Measurements from ENCODE around the gene DENND4C.
"Not testable (repeated sequence)": the region's sequence is repeated elsewhere in the genome, so short reads cannot be mapped to it uniquely, and the experiment has no call there.

The DENND4C gene

DNA sequence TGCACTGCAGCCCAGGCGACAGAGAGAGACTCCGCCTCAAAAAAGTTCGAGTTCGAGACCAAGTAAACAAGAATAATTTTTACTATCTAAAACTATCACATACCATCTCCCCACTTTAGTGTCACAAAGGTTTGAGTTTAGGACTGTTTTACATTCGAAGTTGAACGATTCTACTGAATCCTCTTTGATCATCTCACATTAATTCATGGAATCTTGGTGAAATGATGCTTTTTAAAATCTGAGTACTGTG, 150.3 kb downstream of the DENND4C start:
- no peak overlapping the region for H4K91ac ChIP-seq (ENCODE audit: low read depth, low read length, poor library complexity)

GRCh38 chr9:19381656-19382055, 151.2 kb downstream of the DENND4C start:
- H3K36me3 ChIP-seq (replicated peaks in 1 of 2; ENCODE audit: control insufficient read depth in 2 of 2, insufficient read depth in 2 of 2, low read length in 2 of 2): peaks cover 12 to 30% of the 10 kb centered on the region in 2 donors
- H3K27me3 ChIP-seq (ENCODE audit: control insufficient read depth in 3 of 3, insufficient read depth in 3 of 3, low read depth in 1 of 3, low read length in 3 of 3): no peaks in the 10 kb centered on the region
- H3K4me2 ChIP-seq (ENCODE audit: insufficient read depth, low read length, poor library complexity, severe bottlenecking): no peak overlapping the region
- H3K4me1 ChIP-seq (ENCODE audit: control insufficient read depth in 2 of 2, insufficient read depth in 1 of 2, low read depth in 1 of 2, low read length in 2 of 2): peaks cover 2 to 14% of the 10 kb centered on the region in 2 donors
- no peak overlapping the region for H3K27ac ChIP-seq (replicated peaks; ENCODE audit: low read length)
- H3K14ac ChIP-seq (ENCODE audit: low read length): no peak overlapping the region
- H3K79me1 ChIP-seq (ENCODE audit: low read depth, low read length): peaks cover 4% of the 10 kb centered on the region
- no peak overlapping the region for H3K4ac ChIP-seq (ENCODE audit: low read length)
- no peak overlapping the region for H2AK5ac ChIP-seq (ENCODE audit: low read depth, low read length)
- H2BK12ac ChIP-seq (ENCODE audit: low read length): no peak overlapping the region
- H3K18ac ChIP-seq (ENCODE audit: low read length): no peak overlapping the region
- H3K9ac ChIP-seq (ENCODE audit: low read depth, low read length, poor library complexity): no peak overlapping the region
- DNase-seq (ENCODE audit: low spot score): no peak
- H2BK5ac ChIP-seq (ENCODE audit: low read length): no peak overlapping the region
- no peak overlapping the region for H4K8ac ChIP-seq (ENCODE audit: low read depth, low read length)
- H3K23ac ChIP-seq (ENCODE audit: low read depth, low read length, poor library complexity): no peak overlapping the region
- WGBS, 2 donors (ENCODE audit: extremely low coverage in 2 of 2, insufficient read length in 2 of 2, insufficient replicate concordance in 1 of 2): no CpG with 5 or more reads among the region's 2 CpGs
- no peak overlapping the region for H4K91ac ChIP-seq (ENCODE audit: low read depth, low read length, poor library complexity)
- H3K9me3 ChIP-seq (replicated peaks in 1 of 2; ENCODE audit: control insufficient read depth in 2 of 2, insufficient read depth in 1 of 2, low read depth in 1 of 2, low read length in 2 of 2): no peaks in the 10 kb centered on the region
- H2AFZ ChIP-seq (ENCODE audit: low read length): no peak overlapping the region
- no peak overlapping the region for H2BK120ac ChIP-seq (ENCODE audit: low read depth, low read length)
- H3K4me3 ChIP-seq (ENCODE audit: low read length in 2 of 2): no peak overlapping the region
- no peak overlapping the region for H2BK15ac ChIP-seq (ENCODE audit: low read length)

More for the DNA sequence above, 150.3 kb downstream of the DENND4C start:
- Histone ChIP-seq H3K4me2 (ENCODE audit: insufficient read depth, low read length, poor library complexity, severe bottlenecking) (peak overlapping the region; percentile 41), H3K18ac (ENCODE audit: low read length) (peak overlapping the region; percentile 0), H3K9ac (ENCODE audit: low read depth, low read length, poor library complexity) (no peak overlapping the region), H3K27ac (replicated peaks; ENCODE audit: low read length) (no peak overlapping the region), H3K4me1 (ENCODE audit: control insufficient read depth in 2 of 2, insufficient read depth in 1 of 2, low read depth in 1 of 2, low read length in 2 of 2) (peaks cover 2 to 14% of the 10 kb centered on the region in 2 donors), H3K14ac (ENCODE audit: low read length) (no peak overlapping the region), H3K9me3 (replicated peaks in 1 of 2; ENCODE audit: control insufficient read depth in 2 of 2, insufficient read depth in 1 of 2, low read depth in 1 of 2, low read length in 2 of 2) (no peaks in the 10 kb centered on the region), H3K79me1 (ENCODE audit: low read depth, low read length) (peaks cover 4% of the 10 kb centered on the region), H2BK15ac (ENCODE audit: low read length) (no peak overlapping the region), H2BK120ac (ENCODE audit: low read depth, low read length) (no peak overlapping the region), H3K36me3 (replicated peaks in 1 of 2; ENCODE audit: control insufficient read depth in 2 of 2, insufficient read depth in 2 of 2, low read length in 2 of 2) (peaks cover 17 to 39% of the 10 kb centered on the region in 2 donors), H2AFZ (ENCODE audit: low read length) (peak overlapping the region; percentile 86), H3K23ac (ENCODE audit: low read depth, low read length, poor library complexity) (no peak overlapping the region), H3K27me3 (ENCODE audit: control insufficient read depth in 3 of 3, insufficient read depth in 3 of 3, low read depth in 1 of 3, low read length in 3 of 3) (no peaks in the 10 kb centered on the region), H3K4ac (ENCODE audit: low read length) (no peak overlapping the region), H4K8ac (ENCODE audit: low read depth, low read length) (no peak overlapping the region), H3K4me3 (ENCODE audit: low read length in 2 of 2) (peak overlapping the region; percentile 89 to 91), H2BK12ac (ENCODE audit: low read length) (no peak overlapping the region), H2AK5ac (ENCODE audit: low read depth, low read length) (no peak overlapping the region), H2BK5ac (ENCODE audit: low read length) (no peak overlapping the region)
- WGBS, 2 donors (ENCODE audit: extremely low coverage in 2 of 2, insufficient read length in 2 of 2, insufficient replicate concordance in 1 of 2): no CpG with 5 or more reads among the region's 6 CpGs
- no peak for DNase-seq (ENCODE audit: low spot score)

GRCh38 chr9:19385212-19385611, 154.7 kb downstream of the DENND4C start:
- not testable (repeated sequence) for H3K4ac ChIP-seq (ENCODE audit: low read length); H2BK5ac ChIP-seq (ENCODE audit: low read length); H3K79me1 ChIP-seq (ENCODE audit: low read depth, low read length); H2BK15ac ChIP-seq (ENCODE audit: low read length); H3K27ac ChIP-seq (replicated peaks; ENCODE audit: low read length); H2BK120ac ChIP-seq (ENCODE audit: low read depth, low read length); DNase-seq (ENCODE audit: low spot score); H3K9ac ChIP-seq (ENCODE audit: low read depth, low read length, poor library complexity); H3K4me3 ChIP-seq (ENCODE audit: low read length in 2 of 2); H2AFZ ChIP-seq (ENCODE audit: low read length); H2BK12ac ChIP-seq (ENCODE audit: low read length); H3K36me3 ChIP-seq (replicated peaks in 1 of 2; ENCODE audit: control insufficient read depth in 2 of 2, insufficient read depth in 2 of 2, low read length in 2 of 2); H3K18ac ChIP-seq (ENCODE audit: low read length); H3K4me1 ChIP-seq (ENCODE audit: control insufficient read depth in 2 of 2, insufficient read depth in 1 of 2, low read depth in 1 of 2, low read length in 2 of 2); H3K23ac ChIP-seq (ENCODE audit: low read depth, low read length, poor library complexity); H3K14ac ChIP-seq (ENCODE audit: low read length); H4K8ac ChIP-seq (ENCODE audit: low read depth, low read length); H4K91ac ChIP-seq (ENCODE audit: low read depth, low read length, poor library complexity); H3K4me2 ChIP-seq (ENCODE audit: insufficient read depth, low read length, poor library complexity, severe bottlenecking); H3K9me3 ChIP-seq (replicated peaks in 1 of 2; ENCODE audit: control insufficient read depth in 2 of 2, insufficient read depth in 1 of 2, low read depth in 1 of 2, low read length in 2 of 2); H3K27me3 ChIP-seq (ENCODE audit: control insufficient read depth in 3 of 3, insufficient read depth in 3 of 3, low read depth in 1 of 3, low read length in 3 of 3); H2AK5ac ChIP-seq (ENCODE audit: low read depth, low read length)
- WGBS, 2 donors (ENCODE audit: extremely low coverage in 2 of 2, insufficient read length in 2 of 2, insufficient replicate concordance in 1 of 2): no CpG with 5 or more reads among the region's 14 CpGs

DNA sequence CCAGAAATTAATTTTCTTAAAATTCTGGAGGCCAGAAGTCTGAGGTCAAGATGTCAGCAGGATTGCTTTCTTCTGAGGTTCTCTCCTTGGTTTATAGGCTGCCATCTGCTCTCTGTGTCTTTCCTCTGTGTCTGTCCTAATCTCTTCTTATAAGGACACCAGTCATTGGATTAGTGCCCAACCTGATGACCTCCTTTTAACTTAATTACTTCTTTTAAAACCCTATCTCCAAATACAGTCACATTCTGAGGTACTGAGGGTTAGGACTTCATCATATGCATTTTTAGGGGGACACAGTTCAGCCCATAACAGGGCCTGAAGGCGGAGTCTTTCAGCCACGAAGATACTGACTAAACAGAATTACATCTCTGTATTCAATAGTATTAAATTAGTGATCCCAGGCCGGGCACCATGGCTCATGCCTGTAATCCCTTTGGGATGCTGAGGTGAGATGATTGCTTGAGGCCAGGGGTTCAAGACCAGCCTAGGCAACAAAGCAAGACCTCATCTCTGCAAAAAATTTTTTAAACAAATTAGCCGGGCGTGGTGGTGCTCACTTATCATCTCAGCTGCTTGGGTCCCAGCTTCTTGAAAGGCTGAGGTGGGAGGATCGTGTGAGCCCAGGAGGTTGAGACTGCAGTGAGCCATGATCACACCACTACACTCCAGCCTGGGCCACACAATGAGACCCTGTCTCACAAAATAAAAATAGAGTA, 155.5 kb downstream of the DENND4C start:
- Histone ChIP-seq H3K4me2 (ENCODE audit: insufficient read depth, low read length, poor library complexity, severe bottlenecking) (no peak overlapping the region), H3K4ac (ENCODE audit: low read length) (no peak overlapping the region), H2BK120ac (ENCODE audit: low read depth, low read length) (no peak overlapping the region), H2BK5ac (ENCODE audit: low read length) (no peak overlapping the region), H3K18ac (ENCODE audit: low read length) (no peak overlapping the region), H3K14ac (ENCODE audit: low read length) (no peak overlapping the region), H3K27ac (replicated peaks; ENCODE audit: low read length) (no peak overlapping the region), H2BK15ac (ENCODE audit: low read length) (no peak overlapping the region), H4K8ac (ENCODE audit: low read depth, low read length) (no peak overlapping the region), H4K91ac (ENCODE audit: low read depth, low read length, poor library complexity) (no peak overlapping the region), H2AK5ac (ENCODE audit: low read depth, low read length) (no peak overlapping the region), H3K27me3 (ENCODE audit: control insufficient read depth in 3 of 3, insufficient read depth in 3 of 3, low read depth in 1 of 3, low read length in 3 of 3) (no peaks in the 10 kb centered on the region), H3K36me3 (replicated peaks in 1 of 2; ENCODE audit: control insufficient read depth in 2 of 2, insufficient read depth in 2 of 2, low read length in 2 of 2) (no peaks in the 10 kb centered on the region), H2AFZ (ENCODE audit: low read length) (no peak overlapping the region), H3K4me3 (ENCODE audit: low read length in 2 of 2) (no peak overlapping the region), H3K23ac (ENCODE audit: low read depth, low read length, poor library complexity) (no peak overlapping the region), H3K4me1 (ENCODE audit: control insufficient read depth in 2 of 2, insufficient read depth in 1 of 2, low read depth in 1 of 2, low read length in 2 of 2) (no peaks in the 10 kb centered on the region), H2BK12ac (ENCODE audit: low read length) (no peak overlapping the region), H3K9me3 (replicated peaks in 1 of 2; ENCODE audit: control insufficient read depth in 2 of 2, insufficient read depth in 1 of 2, low read depth in 1 of 2, low read length in 2 of 2) (no peaks in the 10 kb centered on the region), H3K79me1 (ENCODE audit: low read depth, low read length) (no peaks in the 10 kb centered on the region), H3K9ac (ENCODE audit: low read depth, low read length, poor library complexity) (no peak overlapping the region)
- WGBS, 2 donors (ENCODE audit: extremely low coverage in 2 of 2, insufficient read length in 2 of 2, insufficient replicate concordance in 1 of 2): no CpG with 5 or more reads among the region's 6 CpGs
- no peak for DNase-seq (ENCODE audit: low spot score)
